HepG2 (cell line): ENCODE measurements around the gene ASAP2. TPM values are rescaled to one million over a fixed set of nuclear protein-coding genes. Genes with fewer than 3 reads are reported as not detected.
A peak's percentile ranks its signal among the peaks of the same experiment; 100 is the strongest.

Experiments
- ARNTL ChIP-seq: sonication (generic); formaldehyde crosslinking; IDR thresholded peaks from 2 replicates; pipeline ENCODE4 v1.4.0; 2020; ENCODE audit warnings: mild to moderate bottlenecking, missing genetic modification reagents
- HDAC6 ChIP-seq: fragments of 200-600 bp; sonication (generic); IDR thresholded peaks from 2 replicates; pipeline ENCODE4 v1.7.0; 2017; ENCODE audit warnings: mild to moderate bottlenecking, antibody characterized with exemption, low read length, low read depth
- HMGXB3 ChIP-seq: sonication (generic); formaldehyde crosslinking; IDR thresholded peaks from 2 replicates; pipeline ENCODE4 v1.4.0; 2020; ENCODE audit warnings: missing genetic modification reagents, borderline replicate concordance
- HNRNPUL1 ChIP-seq: fragments of 200-400 bp; formaldehyde crosslinking; IDR thresholded peaks from 2 replicates; pipeline ENCODE4 v1.6.1; 2017; ENCODE audit warnings: low read depth, mild to moderate bottlenecking, low read length, moderate library complexity
- KAT2B ChIP-seq: fragments of 150-350 bp; IDR thresholded peaks from 2 replicates; pipeline ENCODE4 v1.6.1; 2014; ENCODE audit warnings: low read depth, low read length, borderline replicate concordance
- PRMT3 ChIP-seq: sonication (generic); formaldehyde crosslinking; IDR thresholded peaks from 2 replicates; pipeline ENCODE4 v1.8.1; 2022; ENCODE audit warnings: low read depth, mild to moderate bottlenecking, moderate library complexity, missing genetic modification reagents, borderline replicate concordance
- RBAK ChIP-seq: sonication (generic); formaldehyde crosslinking; IDR thresholded peaks from 2 replicates; pipeline ENCODE4 v1.5.1; 2020; ENCODE audit warnings: mild to moderate bottlenecking, missing genetic modification reagents
- TGIF2 ChIP-seq: IDR thresholded peaks from 2 replicates; pipeline ENCODE4 v1.6.1; 2016; ENCODE audit warnings: control low read depth, missing compliant biosample characterization
- TMF1 ChIP-seq: sonication (generic); formaldehyde crosslinking; IDR thresholded peaks from 2 replicates; pipeline ENCODE4 v1.8.1; 2022; ENCODE audit warnings: low read depth, missing genetic modification reagents
- YEATS4 ChIP-seq: sonication (generic); formaldehyde crosslinking; IDR thresholded peaks from 2 replicates; pipeline ENCODE4 v1.4.0; 2020; ENCODE audit warnings: missing genetic modification reagents, borderline replicate concordance
- ZIK1 ChIP-seq: sonication (generic); formaldehyde crosslinking; IDR thresholded peaks from 2 replicates; pipeline ENCODE4 v1.5.0; 2020; ENCODE audit warnings: mild to moderate bottlenecking, low read depth, missing genetic modification reagents, borderline replicate concordance
- ZNF251 ChIP-seq: sonication (generic); formaldehyde crosslinking; IDR thresholded peaks from 2 replicates; pipeline ENCODE4 v1.9.0; 2021; ENCODE audit warnings: mild to moderate bottlenecking, missing genetic modification reagents
- ZNF33A ChIP-seq: sonication (generic); formaldehyde crosslinking; IDR thresholded peaks from 2 replicates; pipeline ENCODE4 v1.5.1; 2020; ENCODE audit warnings: missing genetic modification reagents, mild to moderate bottlenecking, moderate library complexity, borderline replicate concordance
- ZNF382 ChIP-seq: sonication (generic); formaldehyde crosslinking; IDR thresholded peaks from 2 replicates; pipeline ENCODE4 v1.5.0; 2020; ENCODE audit warnings: missing genetic modification reagents, mild to moderate bottlenecking, borderline replicate concordance
- ZNF383 ChIP-seq: sonication (generic); formaldehyde crosslinking; IDR thresholded peaks from 2 replicates; pipeline ENCODE4 v1.4.0; 2020; ENCODE audit warnings: missing genetic modification reagents, mild to moderate bottlenecking, borderline replicate concordance
- ZNF432 ChIP-seq: sonication (generic); formaldehyde crosslinking; IDR thresholded peaks from 2 replicates; pipeline ENCODE4 v1.5.0; 2020; ENCODE audit warnings: missing genetic modification reagents, mild to moderate bottlenecking, borderline replicate concordance
- polyA plus RNA-seq, 8 experiments: library from polyadenylated mRNA; depleted of rRNA in 3 of 8; stranded (reverse) in 7 of 8; unstranded in 1 of 8; fragments of >200 nt; fragmentation: Illumina TruSeq in 4 of 8; extraction: Trizol in 4 of 8; gene quantifications; 2 replicates each; pipeline versions ENCODE4 v1.2.1 to v1.2.3, GENCODE V29; 2011 to 2016; ENCODE audit warnings: low read depth in 4 of 8, missing spikeins in 1 of 8, mixed read lengths in 1 of 8; ENCODE audit not compliant: insufficient read depth in 1 of 8
- total RNA-seq, 5 experiments: library from RNA; depleted of rRNA; stranded (reverse); fragments of >200 nt; fragmentation: Illumina TruSeq; extraction: Trizol; gene quantifications; 2 replicates each; pipeline ENCODE4 v1.2.3, GENCODE V29; 2016; ENCODE audit warnings: low read depth in 1 of 5
- TF ChIP-seq, protein P1 (sequence below): sonication (generic); formaldehyde crosslinking; IDR thresholded peaks from 2 replicates; pipeline ENCODE4 v1.5.0; 2020; ENCODE audit warnings: missing genetic modification reagents, mild to moderate bottlenecking, borderline replicate concordance
- TF ChIP-seq, protein P2 (sequence below): sonication (generic); formaldehyde crosslinking; IDR thresholded peaks from 2 replicates; pipeline ENCODE4 v1.8.1; 2023; ENCODE audit warnings: missing genetic modification reagents, mild to moderate bottlenecking, borderline replicate concordance
- TF ChIP-seq, protein P3 (sequence below): sonication (generic); formaldehyde crosslinking; IDR thresholded peaks from 2 replicates; pipeline ENCODE4 v1.4.0; 2020; ENCODE audit warnings: mild to moderate bottlenecking, missing genetic modification reagents

ASAP2 gene
- total and polyA plus RNA-seq, 2 of the 13 experiments (the other 11 are each of a cell fraction or from before 2014, with no cell fraction given) = 7.3 to 22.3 TPM

- TF ChIP-seq TGIF2 (peak; percentile 84), YEATS4 (CRISPR knock-in tag) (no peak), HMGXB3 (CRISPR knock-in tag) (no peak; the same call in 1 of the 2 replicates), ARNTL (CRISPR knock-in tag) (no peak), ZNF432 (CRISPR knock-in tag) (no peak), HDAC6 (no peak), RBAK (CRISPR knock-in tag) (no peak; the same call in 1 of the 2 replicates), ZNF251 (CRISPR knock-in tag) (no peak), KAT2B (no peak), PRMT3 (CRISPR knock-in tag) (peak; percentile 90), ZNF33A (CRISPR knock-in tag) (no peak), TMF1 (CRISPR knock-in tag) (peak; percentile 80; the same call in 1 of the 2 replicates), ZNF382 (CRISPR knock-in tag) (no peak), ZNF383 (CRISPR knock-in tag) (no peak), ZIK1 (no peak), HNRNPUL1 (no peak)
- TF ChIP-seq, protein P1, sequence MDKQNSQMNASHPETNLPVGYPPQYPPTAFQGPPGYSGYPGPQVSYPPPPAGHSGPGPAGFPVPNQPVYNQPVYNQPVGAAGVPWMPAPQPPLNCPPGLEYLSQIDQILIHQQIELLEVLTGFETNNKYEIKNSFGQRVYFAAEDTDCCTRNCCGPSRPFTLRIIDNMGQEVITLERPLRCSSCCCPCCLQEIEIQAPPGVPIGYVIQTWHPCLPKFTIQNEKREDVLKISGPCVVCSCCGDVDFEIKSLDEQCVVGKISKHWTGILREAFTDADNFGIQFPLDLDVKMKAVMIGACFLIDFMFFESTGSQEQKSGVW = 0 out of 2 replicates have a peak, but pooled peaks have one; percentile 71
- TF ChIP-seq, protein P2, sequence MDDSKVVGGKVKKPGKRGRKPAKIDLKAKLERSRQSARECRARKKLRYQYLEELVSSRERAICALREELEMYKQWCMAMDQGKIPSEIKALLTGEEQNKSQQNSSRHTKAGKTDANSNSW (CRISPR knock-in tag) = no peak
- TF ChIP-seq, protein P3, sequence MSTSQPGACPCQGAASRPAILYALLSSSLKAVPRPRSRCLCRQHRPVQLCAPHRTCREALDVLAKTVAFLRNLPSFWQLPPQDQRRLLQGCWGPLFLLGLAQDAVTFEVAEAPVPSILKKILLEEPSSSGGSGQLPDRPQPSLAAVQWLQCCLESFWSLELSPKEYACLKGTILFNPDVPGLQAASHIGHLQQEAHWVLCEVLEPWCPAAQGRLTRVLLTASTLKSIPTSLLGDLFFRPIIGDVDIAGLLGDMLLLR (CRISPR knock-in tag) = peak; percentile 60; the same call in 1 of the 2 replicates
Measured at GRCh38 chr2:9422321-9423099, 215.9 kb downstream of the ASAP2 start (continued).
